Measurements from ENCODE around the gene PCDH11X. TPM values are rescaled to one million over a fixed set of nuclear protein-coding genes. Genes with fewer than 3 reads are reported as not detected.
"Not testable (repeated sequence)": the region's sequence is repeated elsewhere in the genome, so short reads cannot be mapped to it uniquely, and the experiment has no call there.

Gene PCDH11X
- total RNA-seq, 1 experiment from 2014 or later = 31.0 TPM

GRCh38 chrX:91770619-91771488 lies 8.3 kb upstream of the PCDH11X start:
- 0 out of 5 replicates have a peak overlapping the region, but pooled peaks of 1 of the 2 experiments have one; percentile 13 for H3K4me3 Mint-ChIP-seq

More at GRCh38 chrX:91770619-91771488, 8.3 kb upstream of the PCDH11X start:
- H2AFZ ChIP-seq (ENCODE audit: low read length); H3K36me3 Mint-ChIP-seq (ENCODE audit: insufficient read depth in 1 of 3, low read depth in 3 of 3); H3K23me2 ChIP-seq (ENCODE audit: insufficient read length, low read depth, low read length, poor library complexity, severe bottlenecking); H4K8ac ChIP-seq (replicated peaks; ENCODE audit: insufficient read length, low read depth, low read length); H3K9me3 Mint-ChIP-seq; H3K4me2 ChIP-seq (ENCODE audit: insufficient read depth, insufficient read length, low read length); H2BK20ac ChIP-seq (ENCODE audit: low read depth, low read length, poor library complexity, severe bottlenecking); H2BK120ac ChIP-seq (ENCODE audit: low read depth, low read length, poor library complexity, severe bottlenecking); H3K4me1 Mint-ChIP-seq; H4K91ac ChIP-seq (ENCODE audit: insufficient read length, low read depth, low read length); H2BK5ac ChIP-seq (ENCODE audit: insufficient read length, low read length); H3K79me1 ChIP-seq (ENCODE audit: insufficient read depth, low read depth, low read length, poor library complexity, severe bottlenecking); H3T11ph ChIP-seq (ENCODE audit: low read length); H3K4ac ChIP-seq (ENCODE audit: low read depth, low read length); H3K27ac ChIP-seq (ENCODE audit: insufficient read length, low read depth, low read length); H3K23ac ChIP-seq (ENCODE audit: insufficient read length, low read depth, low read length); H2BK12ac ChIP-seq (ENCODE audit: insufficient read length, low read depth, low read length); H3K9ac ChIP-seq (ENCODE audit: extremely low read depth, insufficient read length, low read length); H3K14ac ChIP-seq (ENCODE audit: insufficient read depth, low read length); H3K4me1 ChIP-seq (ENCODE audit: insufficient read depth, low read length); H2BK15ac ChIP-seq (ENCODE audit: low read depth, low read length); H3K79me2 ChIP-seq (ENCODE audit: insufficient read depth, low read length); DNase-seq; H3K9me3 ChIP-seq (ENCODE audit: control insufficient read depth, low read depth, low read length); H3K56ac ChIP-seq (ENCODE audit: insufficient read length, low read depth, low read length); H4K20me1 ChIP-seq (ENCODE audit: control insufficient read depth, insufficient read depth, insufficient read length); H3K27ac Mint-ChIP-seq; H3K18ac ChIP-seq (ENCODE audit: insufficient read length, low read depth, low read length); H2AK5ac ChIP-seq (ENCODE audit: insufficient read length, low read length); H4K5ac ChIP-seq (ENCODE audit: insufficient read length, low read depth, low read length); H3K27me3 Mint-ChIP-seq (ENCODE audit: low read depth); H3K27me3 ChIP-seq (ENCODE audit: insufficient read depth, low read length): not testable (repeated sequence)
- TF ChIP-seq, protein P1, sequence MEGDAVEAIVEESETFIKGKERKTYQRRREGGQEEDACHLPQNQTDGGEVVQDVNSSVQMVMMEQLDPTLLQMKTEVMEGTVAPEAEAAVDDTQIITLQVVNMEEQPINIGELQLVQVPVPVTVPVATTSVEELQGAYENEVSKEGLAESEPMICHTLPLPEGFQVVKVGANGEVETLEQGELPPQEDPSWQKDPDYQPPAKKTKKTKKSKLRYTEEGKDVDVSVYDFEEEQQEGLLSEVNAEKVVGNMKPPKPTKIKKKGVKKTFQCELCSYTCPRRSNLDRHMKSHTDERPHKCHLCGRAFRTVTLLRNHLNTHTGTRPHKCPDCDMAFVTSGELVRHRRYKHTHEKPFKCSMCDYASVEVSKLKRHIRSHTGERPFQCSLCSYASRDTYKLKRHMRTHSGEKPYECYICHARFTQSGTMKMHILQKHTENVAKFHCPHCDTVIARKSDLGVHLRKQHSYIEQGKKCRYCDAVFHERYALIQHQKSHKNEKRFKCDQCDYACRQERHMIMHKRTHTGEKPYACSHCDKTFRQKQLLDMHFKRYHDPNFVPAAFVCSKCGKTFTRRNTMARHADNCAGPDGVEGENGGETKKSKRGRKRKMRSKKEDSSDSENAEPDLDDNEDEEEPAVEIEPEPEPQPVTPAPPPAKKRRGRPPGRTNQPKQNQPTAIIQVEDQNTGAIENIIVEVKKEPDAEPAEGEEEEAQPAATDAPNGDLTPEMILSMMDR (conservative IDR thresholded peaks at IDR 0.05) = peak; percentile 48
- no CpG with 5 or more reads among the region's 9 CpGs for WGBS (ENCODE audit: extremely low coverage, insufficient read length, low lambda C conversion rate)

Data from H9 (cell line).